NOMO-1 treated with dmso at 0.1 percent for 144 hours (cell line): Measurements from ENCODE around the gene ZBTB40.

ENCODE experiments used
- DNase-seq: peaks from one replicate; lab custom pipeline; 2025; ENCODE audit not compliant: unreplicated experiment; lab: John Stamatoyannopoulos, UW

ZBTB40 gene

GRCh38 chr1:22578732-22579361 lies 127.2 kb downstream of the ZBTB40 start:
- no peak for DNase-seq

GRCh38 chr1:22579541-22580155 lies 128.0 kb downstream of the ZBTB40 start:
- no peak for DNase-seq
